HUDEP-2 (cell line): ENCODE data around the gene CHMP2A.
"Not testable (repeated sequence)": the region's sequence is repeated elsewhere in the genome, so short reads cannot be mapped to it uniquely, and the experiment has no call there.

ENCODE experiments used
- DNase-seq, 76 experiments: peaks; one replicate each; lab custom pipeline; 2025; ENCODE audit not compliant: unreplicated experiment in 76 of 76; lab: John Stamatoyannopoulos, UW

Gene CHMP2A

GRCh38 chr19:58554494-58555368 lies at the start of gene CHMP2A:
Gene CHMP2A (minus strand): TSS chr19:58555105. CDS start chr19:58554212, 893 bp downstream.
- DNase-seq = no peak

- no peak for DNase-seq
Measured at GRCh38 chr19:58586133-58586765, 31.3 kb upstream of the CHMP2A start.

- DNase-seq = no peak
Measured at GRCh38 chr19:58585442-58586132, 30.7 kb upstream of the CHMP2A start.

- DNase-seq = no peak
Measured at GRCh38 chr19:58584498-58585441, 29.9 kb upstream of the CHMP2A start.

GRCh38 chr19:58582985-58583384 lies 28.1 kb upstream of the CHMP2A start:
- no peak for DNase-seq

- no peak for DNase-seq
Measured at GRCh38 chr19:58581227-58582141, 26.6 kb upstream of the CHMP2A start.

- DNase-seq = no peak
Measured at GRCh38 chr19:58579473-58580142, 24.7 kb upstream of the CHMP2A start.

- DNase-seq = no peak
Measured at GRCh38 chr19:58578012-58578925, 23.4 kb upstream of the CHMP2A start.

GRCh38 chr19:58577581-58577980 lies 22.7 kb upstream of the CHMP2A start:
- DNase-seq = not testable (repeated sequence)

GRCh38 chr19:58575183-58576041 lies 20.5 kb upstream of the CHMP2A start:
- DNase-seq = no peak

- DNase-seq = no peak
Measured at GRCh38 chr19:58573658-58574164, 18.8 kb upstream of the CHMP2A start.

GRCh38 chr19:58572818-58573657 lies 18.1 kb upstream of the CHMP2A start, which contains the start of gene MZF1:
Gene MZF1 (minus strand): TSS chr19:58573335. CDS start chr19:58571389, 1,946 bp downstream.
- DNase-seq = no peak

GRCh38 chr19:58572026-58572817 lies 17.3 kb upstream of the CHMP2A start:
- no peak for DNase-seq

- DNase-seq = no peak
Measured at GRCh38 chr19:58571575-58571947, 16.7 kb upstream of the CHMP2A start.
